ENCODE measurements around the gene PCBP3. TPM values are rescaled to one million over a fixed set of nuclear protein-coding genes. Genes with fewer than 3 reads are reported as not detected.
A peak's percentile ranks its signal among the peaks of the same experiment; 100 is the strongest.
"Not testable (repeated sequence)": the region's sequence is repeated elsewhere in the genome, so short reads cannot be mapped to it uniquely, and the experiment has no call there.

Gene PCBP3
- total RNA-seq, 2 experiments from 2014 or later = 1.3 to 2.2 TPM

- no peak overlapping the region for H3K27ac Mint-ChIP-seq
- no peaks in the 10 kb centered on the region for H3K27me3 Mint-ChIP-seq
- peaks cover 9% of the 10 kb centered on the region for H3K4me1 Mint-ChIP-seq
- CTCF ChIA-PET = interaction anchor here (0.7 to 1.1 kb wide), 2 partner anchors 36 to 234 kb away, joined by 3 read pairs; no protein-coding TSS in a partner anchor
- no peak for ATAC-seq
- H3K9me3 Mint-ChIP-seq (ENCODE audit: low read depth) = no peaks in the 10 kb centered on the region
- H3K36me3 Mint-ChIP-seq = no peaks in the 10 kb centered on the region
- H3K4me3 Mint-ChIP-seq = no peak overlapping the region
- DNase-seq = peak; percentile 18
Measured at GRCh38 chr21:45830720-45831366, 187.3 kb downstream of the PCBP3 start.

- DNase-seq (peak; percentile 15), ATAC-seq (no peak)
- no peaks in the 10 kb centered on the region for H3K27me3 Mint-ChIP-seq
- CTCF ChIA-PET = interaction anchor here (0.7 kb wide), 1 partner anchor 38 kb away, joined by 3 read pairs; no protein-coding TSS in a partner anchor
- no peak overlapping the region for H3K4me3 Mint-ChIP-seq
- no peaks in the 10 kb centered on the region for H3K9me3 Mint-ChIP-seq (ENCODE audit: low read depth)
- H3K36me3 Mint-ChIP-seq = no peaks in the 10 kb centered on the region
- H3K4me1 Mint-ChIP-seq = peaks cover 7% of the 10 kb centered on the region
- no peak overlapping the region for H3K27ac Mint-ChIP-seq
Measured at GRCh38 chr21:45831991-45832740, 188.6 kb downstream of the PCBP3 start.

GRCh38 chr21:45832741-45833235 is 189.3 kb downstream of the PCBP3 start:
- H3K36me3 Mint-ChIP-seq; H3K27me3 Mint-ChIP-seq; H3K4me3 Mint-ChIP-seq; H3K4me1 Mint-ChIP-seq; CTCF ChIA-PET; H3K9me3 Mint-ChIP-seq (ENCODE audit: low read depth); H3K27ac Mint-ChIP-seq; ATAC-seq: not testable (repeated sequence)
- DNase-seq = peak; percentile 9

GRCh38 chr21:45833414-45833813 is 189.9 kb downstream of the PCBP3 start:
- no peaks in the 10 kb centered on the region for H3K27me3 Mint-ChIP-seq
- no peak overlapping the region for H3K4me3 Mint-ChIP-seq
- no peaks in the 10 kb centered on the region for H3K36me3 Mint-ChIP-seq
- no peaks in the 10 kb centered on the region for H3K4me1 Mint-ChIP-seq
- ATAC-seq = no peak
- DNase-seq = peak; percentile 11
- CTCF ChIA-PET = no interaction called here
- H3K27ac Mint-ChIP-seq = no peak overlapping the region
- H3K9me3 Mint-ChIP-seq (ENCODE audit: low read depth) = no peaks in the 10 kb centered on the region

GRCh38 chr21:45834026-45834715 is 190.6 kb downstream of the PCBP3 start:
- no peak overlapping the region for H3K4me3 Mint-ChIP-seq
- peaks cover 6% of the 10 kb centered on the region for H3K27me3 Mint-ChIP-seq
- DNase-seq (peak; percentile 34), ATAC-seq (no peak)
- no peaks in the 10 kb centered on the region for H3K36me3 Mint-ChIP-seq
- no peaks in the 10 kb centered on the region for H3K4me1 Mint-ChIP-seq
- no peak overlapping the region for H3K27ac Mint-ChIP-seq
- H3K9me3 Mint-ChIP-seq (ENCODE audit: low read depth) = no peaks in the 10 kb centered on the region
- CTCF ChIA-PET = no interaction called here

- DNase-seq = peak; percentile 32
- Mint-ChIP-seq H3K27ac (no peak overlapping the region), H3K9me3 (ENCODE audit: low read depth) (no peaks in the 10 kb centered on the region), H3K27me3 (peaks cover 6% of the 10 kb centered on the region), H3K36me3 (no peaks in the 10 kb centered on the region), H3K4me1 (no peaks in the 10 kb centered on the region), H3K4me3 (no peak overlapping the region)
- ATAC-seq = no peak
- CTCF ChIA-PET = no interaction called here
Measured at GRCh38 chr21:45834821-45835293, 191.3 kb downstream of the PCBP3 start.

GRCh38 chr21:45835301-45836267 is 192.1 kb downstream of the PCBP3 start:
- Mint-ChIP-seq H3K9me3 (ENCODE audit: low read depth) (no peaks in the 10 kb centered on the region), H3K4me3 (no peak overlapping the region), H3K36me3 (no peaks in the 10 kb centered on the region), H3K27ac (no peak overlapping the region), H3K4me1 (no peaks in the 10 kb centered on the region), H3K27me3 (peaks cover 6% of the 10 kb centered on the region)
- DNase-seq = no peak
- no peak for ATAC-seq
- CTCF ChIA-PET = no interaction called here

- Mint-ChIP-seq H3K27me3 (peaks cover 9% of the 10 kb centered on the region), H3K36me3 (peaks cover 2% of the 10 kb centered on the region), H3K27ac (no peak overlapping the region), H3K9me3 (ENCODE audit: low read depth) (peaks cover 4% of the 10 kb centered on the region), H3K4me3 (no peak overlapping the region), H3K4me1 (no peaks in the 10 kb centered on the region)
- CTCF ChIA-PET = no interaction called here
- ATAC-seq = no peak
- no peak for DNase-seq
Measured at GRCh38 chr21:45836268-45836655, 192.7 kb downstream of the PCBP3 start.

- ATAC-seq = no peak
- Mint-ChIP-seq H3K9me3 (ENCODE audit: low read depth) (peaks cover 4% of the 10 kb centered on the region), H3K4me1 (no peaks in the 10 kb centered on the region), H3K27ac (no peak overlapping the region), H3K36me3 (peaks cover 2% of the 10 kb centered on the region), H3K4me3 (no peak overlapping the region), H3K27me3 (peaks cover 9% of the 10 kb centered on the region)
- no peak for DNase-seq
- CTCF ChIA-PET = interaction anchor here (0.9 kb wide), 1 partner anchor 17 kb away, joined by 3 read pairs; no protein-coding TSS in a partner anchor
Measured at GRCh38 chr21:45836694-45837670, 193.5 kb downstream of the PCBP3 start.

- peaks cover 2% of the 10 kb centered on the region for H3K36me3 Mint-ChIP-seq
- H3K27ac Mint-ChIP-seq = no peak overlapping the region
- H3K4me1 Mint-ChIP-seq = no peaks in the 10 kb centered on the region
- peaks cover 4% of the 10 kb centered on the region for H3K9me3 Mint-ChIP-seq (ENCODE audit: low read depth)
- CTCF ChIA-PET = no interaction called here
- no peak for ATAC-seq
- peaks cover 14% of the 10 kb centered on the region for H3K27me3 Mint-ChIP-seq
- DNase-seq = no peak
- H3K4me3 Mint-ChIP-seq = no peak overlapping the region
Measured at GRCh38 chr21:45837936-45838335, 194.4 kb downstream of the PCBP3 start.

- DNase-seq (no peak), ATAC-seq (no peak)
- CTCF ChIA-PET = no interaction called here
- Mint-ChIP-seq H3K36me3 (peaks cover 2% of the 10 kb centered on the region), H3K4me3 (no peak overlapping the region), H3K27me3 (peaks cover 21% of the 10 kb centered on the region), H3K4me1 (no peaks in the 10 kb centered on the region), H3K27ac (no peak overlapping the region), H3K9me3 (ENCODE audit: low read depth) (peaks cover 4% of the 10 kb centered on the region)
Measured at GRCh38 chr21:45838634-45839033, 195.1 kb downstream of the PCBP3 start.

- DNase-seq = no peak
- H3K4me1 Mint-ChIP-seq = no peaks in the 10 kb centered on the region
- H3K9me3 Mint-ChIP-seq (ENCODE audit: low read depth) = peaks cover 4% of the 10 kb centered on the region
- H3K27me3 Mint-ChIP-seq = peaks cover 21% of the 10 kb centered on the region
- no peak overlapping the region for H3K27ac Mint-ChIP-seq
- H3K36me3 Mint-ChIP-seq = peaks cover 2% of the 10 kb centered on the region
- CTCF ChIA-PET = no interaction called here
- H3K4me3 Mint-ChIP-seq = no peak overlapping the region
- ATAC-seq = no peak
Measured at GRCh38 chr21:45839274-45839673, 195.7 kb downstream of the PCBP3 start.
